WERI-Rb-1 (cell line): ENCODE results near the gene HACL1.

Source experiments
- DNase-seq: peaks from one replicate; pipeline ENCODE4 v3.0.0-alpha.2; 2020
- H3K27ac ChIP-seq: fragments of 250-450 bp; sonication (Bioruptor Pico); 2 replicates; pipeline ENCODE4 v1.5.1; 2020; ENCODE audit warnings: mild to moderate bottlenecking, moderate library complexity
- H3K27me3 ChIP-seq: fragments of 250-450 bp; sonication (Bioruptor Pico); 2 replicates; pipeline ENCODE4 v1.5.1; 2021; ENCODE audit warnings: mild to moderate bottlenecking, low read depth, moderate library complexity; ENCODE audit not compliant: insufficient read depth, severe bottlenecking
- H3K36me3 ChIP-seq: fragments of 250-450 bp; sonication (Bioruptor Pico); 2 replicates; pipeline ENCODE4 v1.5.1; 2020; ENCODE audit warnings: mild to moderate bottlenecking, moderate library complexity
- H3K4me3 ChIP-seq: 2 replicates; pipeline ENCODE4 v1.5.1; 2011; ENCODE audit warnings: low read depth, mild to moderate bottlenecking, control low read depth, low read length
- H3K9me3 ChIP-seq: fragments of 250-450 bp; sonication (Bioruptor Pico); 2 replicates; pipeline ENCODE4 v1.5.1; 2021; ENCODE audit warnings: mild to moderate bottlenecking, moderate library complexity; ENCODE audit not compliant: severe bottlenecking
- CTCF ChIP-seq: IDR thresholded peaks from 2 replicates; pipeline ENCODE4 v1.5.1; 2011; ENCODE audit warnings: low read depth, mild to moderate bottlenecking, control low read depth, inconsistent platforms, low read length

HACL1 gene

GRCh38 chr3:15562560-15562959 lies 38.8 kb downstream of the HACL1 start:
- DNase-seq = no peak
- no peaks in the 10 kb centered on the region for H3K27me3 ChIP-seq
- no peak overlapping the region for H3K27ac ChIP-seq
- peaks cover 34% of the 10 kb centered on the region for H3K36me3 ChIP-seq
- no peak for TF ChIP-seq CTCF
- no peak overlapping the region for H3K4me3 ChIP-seq
- H3K9me3 ChIP-seq = no peaks in the 10 kb centered on the region

DNA sequence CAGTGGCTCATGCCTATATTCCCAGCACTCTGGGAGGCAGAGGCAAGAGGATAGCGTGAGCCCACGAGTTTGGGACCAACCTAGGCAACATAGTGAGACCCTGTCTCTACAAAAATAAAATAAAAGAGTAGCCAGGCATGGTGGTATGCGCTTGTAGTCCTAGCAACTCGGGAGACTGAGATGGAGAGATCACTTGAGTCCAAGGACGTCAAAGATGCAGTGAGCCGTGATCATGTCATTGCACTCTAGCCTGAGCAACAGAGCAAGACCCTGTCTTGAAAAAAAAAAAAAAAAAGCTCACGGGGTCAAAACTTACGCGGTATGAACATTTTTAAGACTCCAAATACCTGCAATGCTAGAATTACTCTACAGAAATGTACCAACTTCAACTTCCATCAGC lies 42.8 kb downstream of the HACL1 start:
- no peak for TF ChIP-seq CTCF
- no peak for DNase-seq
- H3K27ac ChIP-seq = no peak overlapping the region
- H3K9me3 ChIP-seq = no peaks in the 10 kb centered on the region
- H3K4me3 ChIP-seq = no peak overlapping the region
- no peaks in the 10 kb centered on the region for H3K27me3 ChIP-seq
- peaks cover 18% of the 10 kb centered on the region for H3K36me3 ChIP-seq

GRCh38 chr3:15557511-15557946 lies 43.8 kb downstream of the HACL1 start:
- Histone ChIP-seq H3K27ac (no peak overlapping the region), H3K27me3 (no peaks in the 10 kb centered on the region), H3K36me3 (peaks cover 10% of the 10 kb centered on the region), H3K4me3 (no peak overlapping the region), H3K9me3 (no peaks in the 10 kb centered on the region)
- peak; percentile 51 for DNase-seq
- TF ChIP-seq CTCF = no peak

DNA sequence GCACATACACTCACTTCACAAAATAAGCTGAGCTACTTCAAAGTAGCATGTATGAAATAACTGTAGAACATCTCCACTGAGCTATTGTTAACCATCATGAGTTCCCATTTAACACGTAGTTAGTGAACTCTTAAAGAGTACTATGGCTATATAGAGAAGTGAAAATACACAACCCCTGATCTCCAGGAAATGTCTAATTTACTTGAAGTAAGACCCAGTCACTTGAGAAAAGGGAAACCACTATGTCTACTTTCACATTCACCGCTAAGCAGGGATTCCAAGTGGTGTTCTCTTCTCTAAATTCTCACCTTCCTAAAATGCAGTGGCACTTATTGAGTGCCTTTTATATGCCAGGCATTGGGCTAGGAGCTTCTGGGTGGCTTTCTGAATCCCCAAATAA lies 44.9 kb downstream of the HACL1 start:
- no peak for TF ChIP-seq CTCF
- Histone ChIP-seq H3K27me3 (no peaks in the 10 kb centered on the region), H3K27ac (no peak overlapping the region), H3K36me3 (peaks cover 3% of the 10 kb centered on the region), H3K9me3 (no peaks in the 10 kb centered on the region), H3K4me3 (no peak overlapping the region)
- DNase-seq = no peak

- Histone ChIP-seq H3K4me3 (no peak overlapping the region), H3K36me3 (peaks cover 2% of the 10 kb centered on the region; the same call in 1 of the 2 replicates), H3K27me3 (no peaks in the 10 kb centered on the region), H3K9me3 (no peaks in the 10 kb centered on the region), H3K27ac (no peak overlapping the region)
- TF ChIP-seq CTCF = no peak
- no peak for DNase-seq
These were observed 47.6 kb downstream of the HACL1 start for GRCh38 chr3:15553749-15554148.

GRCh38 chr3:15551902-15552301 lies 49.5 kb downstream of the HACL1 start:
- Histone ChIP-seq H3K4me3 (no peak overlapping the region), H3K36me3 (peaks cover 2% of the 10 kb centered on the region; the same call in 1 of the 2 replicates)

More at GRCh38 chr3:15551902-15552301, 49.5 kb downstream of the HACL1 start:
- no peak for DNase-seq
- no peaks in the 10 kb centered on the region for H3K9me3 ChIP-seq
- H3K27ac ChIP-seq = no peak overlapping the region
- TF ChIP-seq CTCF = no peak
- H3K27me3 ChIP-seq = no peaks in the 10 kb centered on the region
